ENCODE results near the gene HSD11B2.

Gene HSD11B2

DNA sequence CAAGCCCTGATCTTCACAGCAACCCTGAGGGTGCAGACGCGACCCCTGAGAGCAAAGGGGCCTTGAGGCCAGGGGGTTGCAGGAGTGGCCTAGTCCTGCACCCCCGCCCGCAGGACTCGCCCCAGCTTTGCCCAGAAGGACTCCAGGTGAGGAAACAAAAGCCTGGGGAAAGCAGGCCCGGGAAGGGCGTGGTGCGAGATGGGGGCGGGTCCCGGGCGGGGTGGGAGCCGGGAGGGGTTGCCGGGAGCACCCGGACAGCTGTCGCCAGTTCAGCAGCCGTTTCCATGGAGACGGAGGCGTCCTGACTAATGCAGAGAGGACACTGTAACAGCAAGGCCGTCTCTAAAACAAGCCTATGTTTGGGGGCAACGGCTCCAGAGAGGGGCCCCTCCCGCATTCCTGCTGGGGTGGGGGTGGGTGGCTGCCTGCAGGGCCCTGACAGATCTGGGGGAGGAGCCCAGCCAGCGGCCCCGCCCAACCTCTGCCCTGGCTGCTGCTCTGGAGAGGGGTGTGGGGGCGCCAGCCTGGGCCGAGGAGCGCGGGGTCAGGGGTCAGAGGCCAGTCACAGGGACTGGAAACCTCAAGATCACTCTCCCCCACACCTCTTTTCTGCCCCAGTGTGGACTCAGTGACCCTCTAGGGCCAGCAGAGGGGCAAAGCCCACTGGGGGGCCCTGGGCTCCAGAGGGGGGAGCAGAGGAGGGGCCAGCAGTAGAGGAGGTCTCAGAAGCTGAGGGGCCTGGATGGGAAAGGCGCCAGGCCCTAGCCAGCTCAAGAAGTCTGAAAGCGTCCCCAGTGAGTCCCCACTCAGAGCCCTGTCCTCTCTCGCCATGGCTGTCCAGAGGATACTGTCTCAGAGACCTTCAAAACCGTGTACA is 34.5 kb upstream of the HSD11B2 start:
- DNase-seq (ENCODE audit: low read depth) = no peak

DNA sequence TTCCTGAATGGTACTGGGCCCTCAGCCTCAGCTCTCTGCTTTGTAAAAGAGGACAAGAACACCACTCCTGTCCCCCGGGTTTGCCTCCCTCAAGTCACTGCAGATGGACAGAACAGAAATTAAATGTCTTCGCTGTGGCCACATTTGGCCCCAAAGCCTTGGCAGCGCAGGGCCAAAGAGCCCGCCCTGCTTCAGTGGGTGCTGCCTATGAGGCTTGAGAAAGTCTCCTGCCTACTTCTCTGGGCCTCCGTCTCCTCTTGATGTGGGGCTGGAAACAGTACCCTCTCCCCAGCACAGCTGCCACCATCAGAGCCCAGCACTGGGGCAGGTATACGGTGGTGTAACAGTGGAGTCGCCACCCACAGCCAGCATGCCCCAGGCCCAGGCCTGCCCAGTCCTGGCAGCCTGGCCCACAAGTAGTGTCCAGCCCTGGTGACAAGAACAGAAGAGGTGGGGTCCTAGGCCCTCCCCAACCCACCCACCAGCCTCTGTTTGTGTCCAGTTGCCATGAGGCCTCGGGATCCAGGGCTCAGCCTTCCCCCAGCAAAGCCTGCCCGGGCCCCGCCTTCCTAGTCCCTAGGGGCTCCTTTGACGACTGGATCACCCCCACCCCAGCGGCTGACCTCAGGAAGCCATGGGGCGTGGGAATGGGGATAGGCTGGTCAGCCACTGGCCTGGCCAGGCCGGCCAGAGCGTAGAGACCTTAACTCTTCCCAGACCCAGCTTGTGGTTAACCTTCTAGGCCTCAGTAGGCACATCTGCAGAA is 33.7 kb upstream of the HSD11B2 start:
- no peak for DNase-seq (ENCODE audit: low read depth)

- DNase-seq (ENCODE audit: low read depth) = no peak
These were observed 32.9 kb upstream of the HSD11B2 start for GRCh38 chr16:67397812-67398545.

DNA sequence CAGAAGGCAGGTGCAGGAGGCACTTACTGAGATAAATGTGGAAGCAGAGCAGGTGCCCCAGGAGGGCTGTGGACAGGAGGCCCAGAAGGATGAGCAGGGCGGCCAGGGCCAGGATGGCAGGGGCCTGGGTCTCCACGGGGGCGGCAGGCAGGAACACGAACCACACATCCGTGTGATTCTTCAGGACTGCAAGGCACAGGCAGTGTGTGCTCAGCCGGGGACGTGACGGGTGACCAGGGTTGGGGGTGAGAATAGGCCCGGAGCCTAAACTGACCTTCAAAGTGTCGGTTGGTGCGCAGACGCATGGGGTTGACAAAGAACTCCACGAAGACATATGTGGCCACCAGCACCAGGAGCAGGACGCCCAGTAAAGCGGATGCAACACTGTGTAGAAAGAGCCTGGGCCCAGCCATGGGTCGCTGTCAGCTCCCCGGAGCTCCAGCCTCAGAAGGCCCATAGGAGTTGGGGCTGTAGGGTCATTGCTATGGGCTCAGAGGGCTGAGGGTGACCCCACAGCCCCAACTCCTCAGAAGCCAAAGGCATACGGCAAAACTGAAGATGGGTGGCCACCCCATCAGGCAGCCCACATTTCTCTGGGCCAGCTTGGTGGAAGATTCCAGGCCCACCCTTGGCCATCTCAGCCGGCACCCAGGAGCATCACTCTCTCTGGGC is 32.2 kb upstream of the HSD11B2 start:
- no peak for DNase-seq (ENCODE audit: low read depth)

DNA sequence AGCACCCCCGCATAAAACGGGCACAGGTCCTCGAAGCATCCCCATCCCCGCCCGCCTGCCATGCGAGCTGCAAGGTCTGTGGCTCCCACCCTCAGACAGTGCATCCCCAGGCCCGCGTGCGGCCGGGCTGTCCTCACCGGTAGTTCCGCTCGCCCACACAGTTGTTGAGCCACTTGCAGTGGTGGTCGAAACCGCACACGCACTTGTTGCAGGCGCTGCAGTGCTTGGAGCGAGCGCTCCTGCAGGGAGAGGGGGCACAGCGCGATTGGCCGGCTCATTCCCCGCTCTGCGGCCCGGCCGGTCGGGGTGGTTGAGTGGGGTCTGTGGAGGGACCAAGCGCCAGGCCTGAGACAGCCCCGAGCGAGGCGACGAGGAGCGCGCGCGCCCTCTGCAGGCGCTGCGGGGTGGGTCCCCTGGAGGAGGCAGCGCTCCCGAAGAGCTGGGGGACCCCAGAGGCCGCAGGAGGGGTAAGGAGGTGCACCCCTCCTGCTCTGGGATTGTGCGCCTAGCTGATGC is 31.6 kb upstream of the HSD11B2 start:
- peak; percentile 30 for DNase-seq (ENCODE audit: low read depth)

GRCh38 chr16:67399749-67400704 is 30.9 kb upstream of the HSD11B2 start:
- DNase-seq (ENCODE audit: low read depth) = no peak

- DNase-seq (ENCODE audit: low read depth) = no peak
These were observed 30.0 kb upstream of the HSD11B2 start for GRCh38 chr16:67400901-67401300.

- DNase-seq (ENCODE audit: low read depth) = no peak
These were observed 26.9 kb upstream of the HSD11B2 start for GRCh38 chr16:67403976-67404555.

- no peak for DNase-seq (ENCODE audit: low read depth)
These were observed 26.1 kb upstream of the HSD11B2 start for GRCh38 chr16:67404740-67405226.

DNA sequence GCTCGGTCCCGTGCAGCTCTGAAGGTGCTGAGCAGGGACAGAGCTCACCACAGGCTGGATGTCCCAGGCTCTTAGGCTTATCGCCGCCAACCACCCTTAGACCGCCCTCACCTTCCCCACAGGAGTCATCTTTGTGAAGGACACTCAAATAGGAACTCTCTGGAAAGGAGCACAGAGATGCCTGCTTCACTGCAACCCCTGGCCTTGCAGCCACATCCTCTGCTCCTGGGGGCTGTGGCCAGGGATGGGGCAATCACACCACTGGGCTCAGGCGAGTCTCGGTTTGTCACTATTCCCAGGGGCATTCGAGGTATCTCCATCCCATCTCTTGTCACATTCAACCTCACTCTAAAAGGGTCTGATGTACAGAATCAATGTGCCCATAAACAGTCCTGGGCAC is 25.6 kb upstream of the HSD11B2 start:
- no peak for DNase-seq (ENCODE audit: low read depth)

DNA sequence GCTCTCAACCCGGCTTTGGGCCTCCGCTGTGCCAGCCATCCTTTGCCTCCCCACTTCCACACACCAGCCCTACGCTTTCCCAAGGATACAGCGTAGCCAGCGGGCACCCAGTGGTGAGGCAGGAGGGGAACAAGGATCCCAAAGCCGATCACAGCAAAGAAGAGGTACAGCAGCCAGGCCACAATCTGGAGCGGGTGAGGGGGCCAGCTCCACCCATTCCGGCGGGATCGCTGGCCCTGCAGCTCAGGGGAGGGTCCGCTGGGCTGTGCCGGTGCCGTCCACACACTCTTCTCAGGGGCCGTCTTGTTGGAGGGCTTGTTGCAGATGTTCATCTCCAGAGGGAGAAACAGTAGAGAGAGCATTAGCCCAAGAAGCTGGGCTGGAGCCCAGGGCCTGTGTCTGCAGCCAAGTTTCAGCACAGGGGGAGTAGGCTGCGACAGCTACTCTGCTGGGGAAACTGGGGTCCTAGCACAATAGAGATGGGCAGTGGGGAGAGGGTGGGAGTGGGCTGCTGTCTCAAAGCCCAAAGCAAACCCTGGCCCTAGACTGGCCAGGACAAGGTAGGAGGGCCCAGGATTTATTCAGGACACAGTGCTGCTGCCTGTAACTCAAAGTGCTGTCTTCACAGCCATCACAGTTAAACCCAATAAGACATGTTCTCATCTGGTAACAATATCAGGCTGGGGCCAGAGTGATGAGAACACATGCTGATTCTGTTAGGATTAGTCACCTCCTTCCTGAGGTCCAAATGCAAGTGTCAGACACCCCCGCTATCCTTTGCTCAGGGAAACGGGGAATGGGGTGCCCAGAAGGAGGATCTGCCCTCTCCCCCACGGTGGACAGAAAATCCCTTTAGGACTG is 24.6 kb upstream of the HSD11B2 start:
- no peak for DNase-seq (ENCODE audit: low read depth)

- no peak for DNase-seq (ENCODE audit: low read depth)
These were observed 23.6 kb upstream of the HSD11B2 start for GRCh38 chr16:67407176-67407787.

GRCh38 chr16:67407788-67408452 is 23.0 kb upstream of the HSD11B2 start:
- DNase-seq (ENCODE audit: low read depth) = no peak

DNA sequence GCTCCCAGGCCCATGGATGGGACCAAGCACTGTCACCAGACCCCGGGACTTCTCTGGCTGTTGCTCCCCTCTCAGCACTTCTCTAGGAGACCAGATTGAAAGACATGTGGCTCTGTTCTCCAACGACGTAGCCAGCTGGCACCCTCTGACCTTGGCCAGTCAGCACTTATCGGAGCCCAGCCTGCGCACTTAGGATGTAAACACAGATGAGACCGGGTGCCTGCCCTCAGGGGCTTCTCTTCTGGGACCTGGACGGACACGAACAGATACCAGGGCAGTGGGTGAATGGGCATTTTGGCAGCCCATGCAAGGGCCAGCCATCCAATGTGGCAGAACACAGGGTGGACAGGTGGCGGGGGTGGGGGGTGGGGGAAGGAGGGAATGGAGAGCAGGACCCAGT is 21.3 kb upstream of the HSD11B2 start:
- DNase-seq (ENCODE audit: low read depth) = no peak

DNA sequence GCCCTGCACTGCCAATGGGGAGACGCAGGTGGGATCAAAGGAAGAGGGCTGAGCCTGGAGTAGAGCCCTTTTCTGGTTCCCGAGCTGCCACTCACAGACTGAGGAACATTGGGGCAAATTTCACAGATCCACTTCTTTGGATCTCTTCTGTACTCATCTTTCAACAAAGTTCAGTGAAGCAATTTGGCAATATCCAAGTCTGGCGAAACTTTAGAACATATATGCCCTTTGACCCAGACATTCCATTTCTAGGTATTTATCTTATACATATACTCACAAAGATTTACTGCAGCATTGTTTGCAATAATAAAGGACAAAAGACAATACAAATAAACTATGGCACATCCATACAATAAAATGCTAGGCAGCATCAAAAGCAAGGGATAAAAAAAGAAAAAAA is 19.6 kb upstream of the HSD11B2 start:
- DNase-seq (ENCODE audit: low read depth) = no peak

DNA sequence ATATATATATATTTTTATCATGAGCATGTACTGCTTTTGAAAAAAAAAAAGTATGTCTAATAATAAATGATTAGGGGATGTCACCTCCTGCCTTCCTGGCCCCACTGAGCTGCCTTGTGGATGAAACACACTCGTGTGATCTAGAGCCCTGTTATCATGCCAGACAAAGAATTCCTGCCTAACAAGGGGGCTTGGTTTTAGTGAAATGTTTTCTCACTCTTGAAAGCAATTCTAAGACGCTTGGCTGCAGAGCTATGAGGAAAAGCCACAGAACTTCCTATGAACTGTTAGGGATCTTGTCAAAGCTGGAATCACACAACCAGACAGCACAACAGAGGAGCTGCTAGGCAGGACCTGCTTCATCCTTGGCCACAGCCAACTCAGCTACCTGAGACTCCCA is 18.6 kb upstream of the HSD11B2 start:
- no peak for DNase-seq (ENCODE audit: low read depth)

GRCh38 chr16:67413978-67414911 is 16.7 kb upstream of the HSD11B2 start:
- DNase-seq (ENCODE audit: low read depth) = no peak
